H9 (cell line): ENCODE data around the gene PAX8. TPM values are rescaled to one million over a fixed set of nuclear protein-coding genes. Genes with fewer than 3 reads are reported as not detected.

ENCODE experiments used
- DNase-seq: peaks from one replicate; pipeline ENCODE4 v3.0.0-alpha.2; 2017
- H2AFZ ChIP-seq: one replicate; pipeline ENCODE4 v1.6.1; 2013; ENCODE audit warnings: mild to moderate bottlenecking, low read length, control low read depth, moderate library complexity
- H2AK5ac ChIP-seq: 2 replicates; pipeline ENCODE4 v1.6.1; 2013; ENCODE audit warnings: low read length, control low read depth, mixed read lengths; ENCODE audit not compliant: insufficient read length
- H2BK120ac ChIP-seq: one replicate; pipeline ENCODE4 v1.6.1; 2013; ENCODE audit warnings: low read depth, mild to moderate bottlenecking, low read length, control low read depth, inconsistent platforms; ENCODE audit not compliant: poor library complexity, severe bottlenecking
- H2BK12ac ChIP-seq: 2 replicates; pipeline ENCODE4 v1.6.1; 2013; ENCODE audit warnings: low read length, control low read depth, mixed read lengths, low read depth; ENCODE audit not compliant: insufficient read length
- H2BK15ac ChIP-seq: 2 replicates; pipeline ENCODE4 v1.6.1; 2013; ENCODE audit warnings: low read depth, low read length, control low read depth
- H2BK20ac ChIP-seq: one replicate; pipeline ENCODE4 v1.6.1; 2013; ENCODE audit warnings: low read depth, mild to moderate bottlenecking, low read length, control low read depth, inconsistent platforms; ENCODE audit not compliant: poor library complexity, severe bottlenecking
- H2BK5ac ChIP-seq: 2 replicates; pipeline ENCODE4 v1.6.1; 2013; ENCODE audit warnings: low read length, control low read depth, mixed read lengths; ENCODE audit not compliant: insufficient read length
- H3K14ac ChIP-seq: 2 replicates; pipeline ENCODE4 v1.6.1; 2013; ENCODE audit warnings: low read length, control low read depth; ENCODE audit not compliant: insufficient read depth
- H3K18ac ChIP-seq: 2 replicates; pipeline ENCODE4 v1.6.1; 2013; ENCODE audit warnings: low read depth, mild to moderate bottlenecking, mixed read lengths, low read length, control low read depth; ENCODE audit not compliant: insufficient read length
- H3K23ac ChIP-seq: 2 replicates; pipeline ENCODE4 v1.6.1; 2013; ENCODE audit warnings: low read length, control low read depth, mixed read lengths, low read depth; ENCODE audit not compliant: insufficient read length
- H3K23me2 ChIP-seq: 2 replicates; pipeline ENCODE4 v1.6.1; 2013; ENCODE audit warnings: low read depth, mild to moderate bottlenecking, mixed read lengths, low read length, control low read depth; ENCODE audit not compliant: insufficient read length, poor library complexity, severe bottlenecking
- H3K27ac ChIP-seq: 2 replicates; pipeline ENCODE4 v1.5.1; 2013; ENCODE audit warnings: low read length, control low read depth, mixed read lengths, low read depth; ENCODE audit not compliant: insufficient read length
- H3K27me3 ChIP-seq: 2 replicates; pipeline ENCODE4 v1.6.1; 2013; ENCODE audit warnings: low read length, control low read depth, inconsistent platforms; ENCODE audit not compliant: insufficient read depth
- H3K4ac ChIP-seq: 2 replicates; pipeline ENCODE4 v1.6.1; 2013; ENCODE audit warnings: low read depth, mild to moderate bottlenecking, control low read depth, inconsistent platforms, low read length, moderate library complexity
- H3K4me1 ChIP-seq: 2 replicates; pipeline ENCODE4 v1.6.1; 2013; ENCODE audit warnings: low read length, control low read depth, inconsistent platforms; ENCODE audit not compliant: insufficient read depth
- H3K4me2 ChIP-seq: 2 replicates; pipeline ENCODE4 v1.6.1; 2013; ENCODE audit warnings: low read length, control low read depth, mixed read lengths; ENCODE audit not compliant: insufficient read length, insufficient read depth
- H3K56ac ChIP-seq: 2 replicates; pipeline ENCODE4 v1.6.1; 2013; ENCODE audit warnings: low read depth, mild to moderate bottlenecking, mixed read lengths, low read length, control low read depth; ENCODE audit not compliant: insufficient read length
- H3K79me1 ChIP-seq: 2 replicates; pipeline ENCODE4 v1.6.1; 2013; ENCODE audit warnings: low read depth, mild to moderate bottlenecking, moderate library complexity, low read length, control low read depth, inconsistent platforms; ENCODE audit not compliant: insufficient read depth, poor library complexity, severe bottlenecking
- H3K79me2 ChIP-seq: 2 replicates; pipeline ENCODE4 v1.6.1; 2013; ENCODE audit warnings: low read length, control low read depth, inconsistent platforms; ENCODE audit not compliant: insufficient read depth
- H3K9ac ChIP-seq: 2 replicates; pipeline ENCODE4 v1.6.1; 2013; ENCODE audit warnings: low read length, control low read depth, mixed read lengths; ENCODE audit not compliant: insufficient read length; ENCODE audit errors: extremely low read depth
- H3K9me3 ChIP-seq: one replicate; pipeline ENCODE4 v1.6.1; 2013; ENCODE audit warnings: low read depth, low read length, inconsistent platforms; ENCODE audit not compliant: control insufficient read depth
- H3T11ph ChIP-seq: one replicate; pipeline ENCODE4 v1.6.1; 2013; ENCODE audit warnings: mild to moderate bottlenecking, low read length, control low read depth, inconsistent platforms
- H4K20me1 ChIP-seq: one replicate; pipeline ENCODE4 v1.6.1; 2013; ENCODE audit not compliant: control insufficient read depth, insufficient read length, insufficient read depth
- H4K5ac ChIP-seq: 2 replicates; pipeline ENCODE4 v1.6.1; 2013; ENCODE audit warnings: low read depth, mild to moderate bottlenecking, mixed read lengths, low read length, control low read depth; ENCODE audit not compliant: insufficient read length
- H4K8ac ChIP-seq: replicated peaks from 2 replicates; pipeline ENCODE4 v1.6.1; 2013; ENCODE audit warnings: low read length, control low read depth, mixed read lengths, low read depth; ENCODE audit not compliant: insufficient read length
- H4K91ac ChIP-seq: 2 replicates; pipeline ENCODE4 v1.6.1; 2013; ENCODE audit warnings: low read depth, mild to moderate bottlenecking, moderate library complexity, mixed read lengths, low read length, control low read depth; ENCODE audit not compliant: insufficient read length
- H3K27ac Mint-ChIP-seq, 3 experiments: 2 replicates in 2 of 3; 3 replicates in 1 of 3; pipeline ENCODE4 v1.8.0; 2020 to 2021; ENCODE audit warnings: mixed read lengths in 3 of 3, mild to moderate bottlenecking in 1 of 3, moderate library complexity in 1 of 3
- H3K27me3 Mint-ChIP-seq: 2 replicates; pipeline ENCODE4 v1.8.0; 2021; ENCODE audit warnings: low read depth, mild to moderate bottlenecking, moderate library complexity, mixed read lengths
- H3K36me3 Mint-ChIP-seq, 3 experiments: 2 replicates in 2 of 3; 3 replicates in 1 of 3; pipeline ENCODE4 v1.8.0; 2020 to 2021; ENCODE audit warnings: low read depth in 3 of 3, mixed read lengths in 3 of 3; ENCODE audit not compliant: insufficient read depth in 1 of 3
- H3K4me1 Mint-ChIP-seq, 2 experiments: 2 replicates each; pipeline ENCODE4 v1.8.0; 2020; ENCODE audit warnings: mixed read lengths in 2 of 2
- H3K4me3 Mint-ChIP-seq, 2 experiments: 2 replicates in 1 of 2; 3 replicates in 1 of 2; pipeline ENCODE4 v1.8.0; 2020 to 2021; ENCODE audit warnings: mild to moderate bottlenecking in 2 of 2, mixed read lengths in 2 of 2, moderate library complexity in 1 of 2
- H3K9me3 Mint-ChIP-seq, 2 experiments: 2 replicates in 1 of 2; 3 replicates in 1 of 2; pipeline ENCODE4 v1.8.0; 2020; ENCODE audit warnings: mild to moderate bottlenecking in 2 of 2, mixed read lengths in 2 of 2, moderate library complexity in 1 of 2
- CTCF ChIP-seq: fragments of 200-600 bp; sonication (generic); conservative IDR thresholded peaks from 3 replicates; pipeline ENCODE4 v1.8.0; 2021; ENCODE audit warnings: antibody characterized with exemption, mild to moderate bottlenecking
- WGBS: extraction: QIAGEN DNeasy Blood & Tissue Kit; methylation state at CpG from one replicate; pipeline ENCODE4 v1.1.7; 2013; ENCODE audit warnings: missing lambda C conversion rate, low lambda C conversion rate, mixed read lengths; ENCODE audit not compliant: insufficient read length; ENCODE audit errors: extremely low coverage; 5-methylcytosine and 5-hydroxymethylcytosine counted together
- total RNA-seq: library from RNA; stranded (reverse); gene quantifications from 2 replicates; pipeline ENCODE4 v1.2.1, GENCODE V29; 2021

The PAX8 gene
- total RNA-seq, 1 experiment from 2014 or later, result not detected

- no peak overlapping the region for H3K27ac Mint-ChIP-seq
- Histone ChIP-seq H3K79me2 (no peaks in the 10 kb centered on the region), H2BK20ac (no peak overlapping the region), H3K23ac (no peak overlapping the region), H3K27me3 (no peaks in the 10 kb centered on the region), H2BK120ac (no peak overlapping the region), H3K4me2 (no peak overlapping the region), H3K9me3 (no peaks in the 10 kb centered on the region), H2BK15ac (no peak overlapping the region), H3K23me2 (no peaks in the 10 kb centered on the region), H3K79me1 (no peaks in the 10 kb centered on the region), H2BK5ac (no peak overlapping the region), H4K91ac (no peak overlapping the region), H4K8ac (no peak overlapping the region), H4K5ac (no peak overlapping the region), H3K18ac (no peak overlapping the region), H3K4ac (no peak overlapping the region), H3K56ac (no peak overlapping the region), H2AFZ (no peak overlapping the region), H3K4me1 (no peaks in the 10 kb centered on the region; the same call in 1 of the 2 replicates), H3K14ac (no peak overlapping the region), H3T11ph (no peak overlapping the region), H2BK12ac (no peak overlapping the region), H4K20me1 (no peaks in the 10 kb centered on the region), H3K27ac (no peak overlapping the region), H3K9ac (no peak overlapping the region), H2AK5ac (no peak overlapping the region)
- DNase-seq, result no peak
- no CpG with 5 or more reads among the region's 3 CpGs for WGBS
- H3K4me1 Mint-ChIP-seq, result peaks cover 19 to 20% of the 10 kb centered on the region in 2 experiments
- H3K36me3 Mint-ChIP-seq, result no peaks in the 10 kb centered on the region; a peak in 2 of 7 replicates
- no peak overlapping the region for H3K4me3 Mint-ChIP-seq
- H3K27me3 Mint-ChIP-seq, result peaks cover 14% of the 10 kb centered on the region
- TF ChIP-seq CTCF, result no peak
- no peaks in the 10 kb centered on the region; a peak in 1 of 5 replicates for H3K9me3 Mint-ChIP-seq
Measured at GRCh38 chr2:113169586-113169985, 109.1 kb downstream of the PAX8 start.
